A673 (cell line): Measurements from ENCODE around the gene SH3GL2. TPM values are rescaled to one million over a fixed set of nuclear protein-coding genes. Genes with fewer than 3 reads are reported as not detected.
"Not testable (repeated sequence)": the region's sequence is repeated elsewhere in the genome, so short reads cannot be mapped to it uniquely, and the experiment has no call there.

Source experiments
- BruUV-seq: library from RNA; stranded (reverse); fragments of 400-500 nt; replicated peaks from 2 replicates; lab custom pipeline; 2021; lab: Mats Ljungman, UMichigan
- CTCF ChIA-PET: fragments of 300-600 bp; sonication (Branson Sonifier 250); formaldehyde crosslinking; loops from one replicate; lab custom pipeline; 2022; ENCODE audit warnings: antibody characterized with exemption; lab: Charles Lee
- POLR2A ChIA-PET: fragments of 300-600 bp; sonication (Branson Sonifier 250); formaldehyde crosslinking; loops from one replicate; lab custom pipeline; 2022; ENCODE audit warnings: antibody characterized with exemption; ENCODE audit not compliant: low non-redundant PET; lab: Charles Lee
- DNase-seq: peaks from one replicate; pipeline ENCODE4 v3.0.0-alpha.2; 2015; ENCODE audit warnings: low spot score
- H3K27ac ChIP-seq: fragments of 200-600 bp; sonication (generic); 2 replicates; pipeline ENCODE4 v1.5.1; 2016; ENCODE audit warnings: mixed run types, low read depth, mild to moderate bottlenecking, mixed read lengths, antibody characterized with exemption, low read length; ENCODE audit not compliant: poor library complexity, severe bottlenecking
- H3K27me3 ChIP-seq: fragments of 200-600 bp; sonication (generic); replicated peaks from 2 replicates; pipeline ENCODE4 v1.6.1; 2017; ENCODE audit warnings: mixed run types, low read depth, mild to moderate bottlenecking, mixed read lengths, antibody characterized with exemption, low read length; ENCODE audit not compliant: insufficient read depth, poor library complexity
- H3K36me3 ChIP-seq: fragments of 200-600 bp; sonication (generic); 2 replicates; pipeline ENCODE4 v1.6.1; 2016; ENCODE audit warnings: mixed run types, mild to moderate bottlenecking, mixed read lengths, antibody characterized with exemption, low read length; ENCODE audit not compliant: insufficient read depth, poor library complexity, severe bottlenecking
- H3K4me1 ChIP-seq: fragments of 200-600 bp; sonication (generic); 2 replicates; pipeline ENCODE4 v1.6.1; 2017; ENCODE audit warnings: mixed run types, mild to moderate bottlenecking, mixed read lengths, antibody characterized with exemption, low read length; ENCODE audit not compliant: insufficient read depth, poor library complexity, severe bottlenecking
- H3K4me3 ChIP-seq: fragments of 200-600 bp; sonication (generic); 2 replicates; pipeline ENCODE4 v1.5.1; 2016; ENCODE audit warnings: low read depth, mixed run types, mild to moderate bottlenecking, mixed read lengths, low read length; ENCODE audit not compliant: poor library complexity, severe bottlenecking
- H3K9me3 ChIP-seq: fragments of 200-600 bp; sonication (generic); 2 replicates; pipeline ENCODE4 v1.6.1; 2016; ENCODE audit warnings: mixed run types, low read depth, mild to moderate bottlenecking, mixed read lengths, antibody characterized with exemption, low read length; ENCODE audit not compliant: poor library complexity, severe bottlenecking
- CTCF ChIP-seq: fragments of 300-800, 200-600 bp; sonication (generic); conservative IDR thresholded peaks from 2 replicates; pipeline ENCODE4 v1.5.1; 2017; ENCODE audit warnings: low read depth, mild to moderate bottlenecking, antibody characterized with exemption, low read length, moderate library complexity, mixed read lengths
- EZH2 ChIP-seq: fragments of 200-600 bp; sonication (generic); IDR thresholded peaks from 2 replicates; pipeline ENCODE4 v1.6.1; 2017; ENCODE audit warnings: borderline replicate concordance, low read depth, mild to moderate bottlenecking, mixed read lengths, antibody characterized with exemption, low read length; ENCODE audit not compliant: poor library complexity, severe bottlenecking
- intact Hi-C: fragments of 100-400 bp; cut with micrococcal nuclease; formaldehyde crosslinking; loops from one replicate; pipeline ENCODE4 v1.10.0; 2022; ENCODE audit not compliant: unreplicated experiment
- total RNA-seq: library from RNA; stranded (reverse); gene quantifications from 2 replicates; pipeline ENCODE4 v1.2.3, GENCODE V29; 2021

SH3GL2 gene
- total RNA-seq, 1 experiment from 2014 or later = not detected

DNA sequence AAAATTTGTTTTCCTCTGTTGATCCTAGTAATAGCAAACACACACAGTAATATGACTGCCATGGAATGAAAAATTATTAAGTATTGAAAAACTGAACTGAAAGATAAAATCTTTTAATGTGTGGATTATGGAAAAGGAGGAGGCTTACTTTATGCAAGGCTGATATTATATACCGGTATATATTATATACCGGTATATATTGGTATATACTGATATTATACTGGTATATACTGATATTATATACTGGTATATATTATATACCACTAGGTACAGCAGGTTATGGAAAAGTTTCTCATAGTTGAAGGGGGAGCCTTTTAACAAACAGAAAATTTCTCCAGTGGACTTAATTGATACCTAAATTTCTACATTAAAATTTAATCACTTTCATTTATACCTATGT, 181.4 kb downstream of the SH3GL2 start:
- H3K4me1 ChIP-seq = no peaks in the 10 kb centered on the region
- H3K27me3 ChIP-seq = no peaks in the 10 kb centered on the region
- CTCF ChIA-PET = no interaction called here
- H3K4me3 ChIP-seq = no peak overlapping the region
- POLR2A ChIA-PET = no interaction called here
- no TSS peak for BruUV-seq
- H3K36me3 ChIP-seq = no peaks in the 10 kb centered on the region
- no peak for TF ChIP-seq EZH2
- intact Hi-C loops = no loop called here
- H3K9me3 ChIP-seq = no peaks in the 10 kb centered on the region
- no peak for DNase-seq
- H3K27ac ChIP-seq = no peak overlapping the region

DNA sequence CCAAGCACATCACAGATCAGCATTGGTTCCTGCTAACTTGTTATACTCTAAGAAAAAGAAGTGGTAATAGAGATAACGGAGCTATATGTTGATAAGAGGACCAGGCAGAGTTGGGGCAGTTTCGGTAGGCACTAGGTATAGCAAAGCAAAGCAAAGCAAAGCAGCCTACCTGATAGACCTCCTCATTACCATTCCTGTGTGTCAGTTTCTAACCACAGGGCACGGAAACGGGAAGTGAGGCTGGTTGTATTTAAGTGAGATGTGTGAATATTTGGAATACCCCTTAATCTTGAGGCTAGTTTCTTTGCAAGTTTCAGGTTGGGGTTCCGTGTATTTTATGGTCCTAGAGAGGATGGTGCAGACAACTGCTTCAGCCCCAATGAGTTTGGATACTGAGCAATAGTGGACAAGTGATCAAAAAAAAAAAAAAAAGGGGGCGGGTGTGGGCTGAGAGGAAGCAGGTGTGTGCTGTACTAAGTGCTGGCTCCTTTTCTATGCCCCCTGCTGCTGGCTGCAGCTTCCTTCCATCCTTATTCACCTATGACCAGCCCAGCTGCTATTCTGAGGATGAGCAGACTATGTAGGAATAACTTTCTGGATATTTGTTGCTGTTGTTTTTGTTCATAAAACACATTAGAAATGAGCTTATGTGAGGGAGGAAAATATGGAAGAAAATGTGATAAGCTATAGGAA, 183.3 kb downstream of the SH3GL2 start:
- DNase-seq = no peak
- POLR2A ChIA-PET = no interaction called here
- no peak overlapping the region for H3K4me3 ChIP-seq
- BruUV-seq = no TSS peak
- H3K27me3 ChIP-seq = no peaks in the 10 kb centered on the region
- H3K9me3 ChIP-seq = no peaks in the 10 kb centered on the region
- H3K27ac ChIP-seq = no peak overlapping the region
- TF ChIP-seq CTCF (no peak), EZH2 (no peak)
- intact Hi-C loops = no loop called here
- no peaks in the 10 kb centered on the region for H3K4me1 ChIP-seq
- CTCF ChIA-PET = no interaction called here
- no peaks in the 10 kb centered on the region for H3K36me3 ChIP-seq

- CTCF ChIA-PET = no interaction called here
- H3K9me3 ChIP-seq = no peaks in the 10 kb centered on the region
- intact Hi-C loops = no loop called here
These were observed 185.4 kb downstream of the SH3GL2 start for GRCh38 chr9:17764306-17764705.

GRCh38 chr9:17765131-17765530, 186.3 kb downstream of the SH3GL2 start:
- CTCF ChIA-PET, POLR2A ChIA-PET, H3K27ac ChIP-seq, H3K27me3 ChIP-seq, intact Hi-C loops, H3K9me3 ChIP-seq, DNase-seq, BruUV-seq, H3K4me1 ChIP-seq, H3K36me3 ChIP-seq, H3K4me3 ChIP-seq: not testable (repeated sequence)

More at GRCh38 chr9:17764306-17764705, 185.4 kb downstream of the SH3GL2 start:
- POLR2A ChIA-PET = no interaction called here
- Histone ChIP-seq H3K4me1 (no peaks in the 10 kb centered on the region), H3K27me3 (no peaks in the 10 kb centered on the region), H3K36me3 (no peaks in the 10 kb centered on the region), H3K4me3 (no peak overlapping the region), H3K27ac (no peak overlapping the region)
- TF ChIP-seq EZH2 = no peak
- TF ChIP-seq CTCF = no peak
- DNase-seq = no peak
- BruUV-seq = no TSS peak
